Fibroblast of pulmonary artery (primary cell): ENCODE results near the gene FYB1.

Experiments used
- DNase-seq: peaks from one replicate; pipeline ENCODE4 v3.0.0-alpha.2; 2010; ENCODE audit warnings: low read depth
- H3K4me3 ChIP-seq: replicated peaks from 2 replicates; pipeline ENCODE4 v1.5.1; 2011; ENCODE audit warnings: low read depth, mild to moderate bottlenecking, control low read depth, low read length, moderate library complexity
- TF ChIP-seq, protein P1 (sequence below): IDR thresholded peaks from 2 replicates; pipeline ENCODE4 v1.5.1; 2011; ENCODE audit warnings: mild to moderate bottlenecking, control low read depth, low read length, inconsistent platforms; ENCODE audit errors: missing control alignments

The FYB1 gene

DNA sequence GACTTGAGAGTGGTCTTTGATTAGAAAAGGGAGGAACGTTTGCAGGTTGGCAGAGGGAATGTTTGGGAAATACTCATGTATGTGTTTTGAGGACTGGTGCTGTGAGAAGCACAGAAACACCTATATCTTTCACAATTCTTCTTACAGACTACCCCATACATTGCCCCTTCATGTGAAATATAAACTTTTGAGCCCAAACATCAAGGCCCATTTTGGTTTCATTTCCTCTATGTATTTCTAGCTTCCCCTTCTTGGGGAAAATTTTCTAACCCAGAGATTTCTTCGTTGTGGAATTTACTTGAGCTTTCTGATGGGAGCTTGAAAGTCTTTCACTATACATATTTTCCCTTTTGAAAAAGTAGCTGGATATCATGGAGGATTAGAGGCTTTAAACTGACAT lies 67.6 kb downstream of the FYB1 start:
- H3K4me3 ChIP-seq: no peak overlapping the region
- DNase-seq: no peak
- TF ChIP-seq, protein P1, sequence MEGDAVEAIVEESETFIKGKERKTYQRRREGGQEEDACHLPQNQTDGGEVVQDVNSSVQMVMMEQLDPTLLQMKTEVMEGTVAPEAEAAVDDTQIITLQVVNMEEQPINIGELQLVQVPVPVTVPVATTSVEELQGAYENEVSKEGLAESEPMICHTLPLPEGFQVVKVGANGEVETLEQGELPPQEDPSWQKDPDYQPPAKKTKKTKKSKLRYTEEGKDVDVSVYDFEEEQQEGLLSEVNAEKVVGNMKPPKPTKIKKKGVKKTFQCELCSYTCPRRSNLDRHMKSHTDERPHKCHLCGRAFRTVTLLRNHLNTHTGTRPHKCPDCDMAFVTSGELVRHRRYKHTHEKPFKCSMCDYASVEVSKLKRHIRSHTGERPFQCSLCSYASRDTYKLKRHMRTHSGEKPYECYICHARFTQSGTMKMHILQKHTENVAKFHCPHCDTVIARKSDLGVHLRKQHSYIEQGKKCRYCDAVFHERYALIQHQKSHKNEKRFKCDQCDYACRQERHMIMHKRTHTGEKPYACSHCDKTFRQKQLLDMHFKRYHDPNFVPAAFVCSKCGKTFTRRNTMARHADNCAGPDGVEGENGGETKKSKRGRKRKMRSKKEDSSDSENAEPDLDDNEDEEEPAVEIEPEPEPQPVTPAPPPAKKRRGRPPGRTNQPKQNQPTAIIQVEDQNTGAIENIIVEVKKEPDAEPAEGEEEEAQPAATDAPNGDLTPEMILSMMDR: no peak

DNA sequence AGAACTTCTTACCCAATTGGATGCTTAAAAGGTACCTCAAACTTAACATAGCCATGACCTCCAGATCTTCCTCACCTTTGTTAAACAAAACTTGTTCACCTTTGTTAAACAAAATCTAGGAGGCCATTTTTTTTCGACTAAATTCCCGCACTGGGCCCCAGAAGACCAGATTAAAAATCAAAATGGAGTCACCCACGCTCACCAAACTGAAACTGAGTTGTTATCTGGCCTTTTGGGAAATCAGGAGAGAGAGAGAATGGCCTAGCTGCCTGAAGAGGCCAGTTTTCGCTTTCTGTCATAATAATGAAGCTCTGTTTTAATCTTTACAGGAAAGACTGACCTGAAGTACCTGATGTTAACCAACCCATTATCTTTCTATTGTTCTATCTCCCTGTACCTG lies 69.4 kb downstream of the FYB1 start:
- TF ChIP-seq, protein P1: no peak
- no peak overlapping the region for H3K4me3 ChIP-seq
- no peak for DNase-seq

DNA sequence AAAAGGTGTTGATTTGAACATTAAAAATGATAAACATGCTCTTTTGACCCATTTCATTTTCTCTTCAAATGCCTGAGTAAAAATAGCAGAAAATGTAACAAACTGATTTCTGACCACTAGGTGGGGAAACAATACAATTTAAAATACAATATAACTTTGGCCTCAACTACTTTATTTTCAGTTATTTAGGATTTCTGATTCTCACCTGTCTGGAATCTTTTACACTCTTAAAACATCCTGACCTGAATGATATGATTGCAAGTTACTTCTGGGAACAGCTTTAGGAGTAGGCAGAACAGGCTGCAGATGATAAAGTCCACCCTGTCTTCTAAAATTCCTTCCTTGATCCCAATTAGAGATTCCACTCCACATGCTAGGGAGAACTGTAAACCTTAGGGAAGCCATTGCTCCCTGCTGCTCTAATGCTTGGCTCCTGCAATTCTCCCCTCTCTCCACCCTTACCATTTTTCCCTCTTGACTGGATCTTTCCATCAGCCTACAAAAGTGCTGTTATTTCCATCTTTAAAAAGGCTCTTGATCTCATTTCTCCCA lies 70.3 kb downstream of the FYB1 start:
- TF ChIP-seq, protein P1: peak; percentile 36
- DNase-seq: peak; percentile 42
- no peak overlapping the region for H3K4me3 ChIP-seq

DNA sequence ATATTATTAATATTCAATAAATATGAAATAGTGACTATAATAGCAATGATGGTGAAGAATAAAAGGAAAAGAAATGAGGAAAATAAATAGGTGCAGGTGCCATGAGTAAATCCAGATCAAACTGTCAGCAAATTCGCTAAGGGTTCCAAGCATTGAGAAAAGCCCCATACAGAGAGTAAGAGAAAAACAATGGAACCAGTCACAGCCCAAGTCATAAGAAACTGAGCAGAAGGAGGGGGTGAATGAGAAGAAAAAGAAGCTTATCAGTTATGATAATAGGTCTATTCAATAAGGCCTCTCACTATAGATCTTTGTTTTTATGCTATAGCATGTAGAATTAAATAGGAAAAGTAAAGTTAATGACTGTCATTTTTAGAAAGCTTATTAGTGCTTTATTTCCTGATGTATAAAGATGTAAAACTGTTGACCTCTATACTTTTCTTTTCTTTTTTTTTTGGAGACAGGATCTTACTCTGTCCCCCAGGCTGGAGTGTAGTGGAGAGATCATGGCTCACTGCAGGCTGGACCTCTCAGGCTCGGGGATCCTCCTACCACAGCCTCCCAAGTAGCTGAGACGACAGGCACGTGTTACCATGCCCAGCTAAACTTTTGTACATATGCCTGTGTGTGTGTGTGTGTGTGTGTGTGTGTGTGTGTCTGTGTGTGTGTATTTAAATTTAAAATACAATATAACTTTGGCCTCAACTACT lies 72.4 kb downstream of the FYB1 start:
- TF ChIP-seq, protein P1: no peak

DNA sequence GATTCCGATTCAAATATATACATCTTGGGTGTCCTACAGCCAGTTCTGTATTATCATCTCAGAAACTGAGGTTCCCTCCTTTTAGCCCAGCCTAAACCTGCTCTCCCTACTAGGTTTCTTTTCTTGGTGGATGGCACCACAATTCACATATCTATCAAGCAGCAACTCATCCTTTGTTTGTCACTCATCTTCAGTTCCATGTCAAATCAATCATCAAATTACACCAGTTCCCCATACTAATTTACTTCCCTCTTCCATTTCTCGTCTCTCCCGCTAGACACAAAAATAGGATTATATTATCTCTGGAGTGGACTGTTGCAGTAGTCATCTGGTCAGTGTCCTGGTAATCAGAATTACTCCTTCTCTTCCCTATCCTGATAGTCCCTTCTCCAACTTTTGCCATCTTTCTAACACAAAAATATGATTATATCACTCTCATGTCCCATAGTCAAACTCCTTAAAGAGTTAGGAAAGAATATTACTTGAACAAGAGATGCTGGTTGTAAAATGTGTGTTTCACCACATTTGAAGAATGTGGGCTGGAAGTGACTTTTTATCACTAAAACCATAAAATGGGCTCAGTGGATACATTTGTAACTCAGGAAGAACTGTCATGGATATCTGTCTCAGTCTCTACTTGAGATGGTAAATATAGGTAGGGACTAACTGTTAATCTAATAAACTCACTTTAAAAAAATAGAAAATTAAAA lies 76.1 kb downstream of the FYB1 start:
- TF ChIP-seq, protein P1: no peak
- DNase-seq: peak; percentile 29
- H3K4me3 ChIP-seq: no peak overlapping the region

More for the DNA sequence above, 72.4 kb downstream of the FYB1 start:
- H3K4me3 ChIP-seq: no peak overlapping the region
- DNase-seq: no peak

DNA sequence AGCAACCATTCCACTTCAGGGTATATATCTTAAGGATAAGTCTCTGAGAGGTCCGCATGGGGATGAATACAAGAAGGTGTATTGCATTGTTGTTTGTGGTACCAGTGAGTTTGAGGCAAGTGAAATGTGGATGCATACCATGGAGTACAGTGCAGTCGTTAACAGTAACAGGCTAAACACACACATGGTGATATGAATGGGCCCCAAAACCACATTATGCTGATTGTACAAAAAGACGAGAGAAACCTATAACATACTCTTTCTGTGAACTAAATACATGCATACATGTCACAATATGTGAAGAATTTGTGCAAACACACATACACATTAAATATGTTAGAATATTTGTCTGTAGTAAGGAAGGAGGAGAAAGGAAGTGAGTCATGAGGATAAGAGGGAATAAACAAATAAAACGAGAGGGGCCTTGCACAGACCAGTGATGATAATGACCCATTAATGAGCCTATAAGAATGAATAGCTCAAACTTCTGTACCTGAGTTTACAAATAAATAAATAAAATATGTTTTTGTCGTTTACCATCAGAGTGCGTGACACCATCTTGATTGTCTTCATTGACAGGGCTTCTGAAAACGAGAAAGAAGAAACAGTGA lies 78.7 kb downstream of the FYB1 start:
- TF ChIP-seq, protein P1: no peak
- no peak for DNase-seq
- no peak overlapping the region for H3K4me3 ChIP-seq
